Activated T-cell treated with anti-CD3 and anti-CD28 coated beads, Interleukin-2, amount 50 U/mL, for 4 hours (primary cell): Measurements from ENCODE around the gene KCNK7. TPM values are rescaled to one million over a fixed set of nuclear protein-coding genes. Genes with fewer than 3 reads are reported as not detected.

Source experiments
- ATAC-seq, 2 donors: fragments of 200-7000 bp; cut with Tn5 transposase; one replicate each; pipeline ENCODE4 v1.10.0; 2021
- DNase-seq: peaks from one replicate; pipeline ENCODE4 v3.0.0-alpha.2; 2020
- H3K27me3 Mint-ChIP-seq: one replicate; pipeline ENCODE4 v1.8.0; 2021; ENCODE audit warnings: low read depth, mixed read lengths
- H3K36me3 Mint-ChIP-seq: one replicate; pipeline ENCODE4 v1.8.0; 2022; ENCODE audit warnings: mixed read lengths; ENCODE audit not compliant: insufficient read depth
- H3K4me1 Mint-ChIP-seq: one replicate; pipeline ENCODE4 v1.8.0; 2021; ENCODE audit warnings: low read depth, mixed read lengths
- H3K4me3 Mint-ChIP-seq: one replicate; pipeline ENCODE4 v1.8.0; 2021; ENCODE audit warnings: mild to moderate bottlenecking, moderate library complexity, mixed read lengths
- H3K9me3 Mint-ChIP-seq: one replicate; pipeline ENCODE4 v1.8.0; 2021; ENCODE audit warnings: mixed read lengths
- total RNA-seq, 3 donors: library from RNA; stranded (reverse); gene quantifications; one replicate each; pipeline ENCODE4 v1.2.1, GENCODE V29; 2021

Gene KCNK7
- total RNA-seq, 3 donors from 2014 or later = 1.4 to 2.1 (median 1.4) TPM

- Mint-ChIP-seq H3K4me3 (no peak overlapping the region), H3K4me1 (peaks cover 34% of the 10 kb centered on the region), H3K9me3 (no peaks in the 10 kb centered on the region), H3K36me3 (peaks cover 22% of the 10 kb centered on the region), H3K27me3 (no peaks in the 10 kb centered on the region)
- DNase-seq (no peak), ATAC-seq (no peak)
Observed at GRCh38 chr11:65579291-65579690, 16.3 kb downstream of the KCNK7 start.

DNA sequence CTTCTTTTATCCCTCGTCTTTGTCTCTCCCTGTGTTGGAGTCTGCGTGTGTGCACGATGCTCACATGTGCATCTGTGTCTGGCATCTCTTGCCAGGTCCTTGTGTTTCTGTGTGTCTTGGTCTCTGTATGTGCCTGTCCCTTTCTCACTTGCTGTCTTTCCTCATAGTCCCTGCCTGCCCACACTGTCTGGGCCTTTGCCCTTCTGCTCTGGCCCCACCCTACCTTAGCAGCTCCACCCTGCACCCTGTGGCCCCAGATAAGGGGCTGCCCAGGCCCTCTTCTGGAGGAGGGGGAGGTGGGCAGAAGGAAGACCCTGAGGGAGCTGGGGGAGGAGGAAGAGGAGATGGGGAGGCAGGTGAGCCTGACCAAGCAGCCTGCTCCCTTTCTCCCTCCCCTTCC, 16.9 kb downstream of the KCNK7 start:
- Mint-ChIP-seq H3K4me1 (peaks cover 36% of the 10 kb centered on the region), H3K27me3 (no peaks in the 10 kb centered on the region), H3K36me3 (peaks cover 19% of the 10 kb centered on the region), H3K9me3 (no peaks in the 10 kb centered on the region), H3K4me3 (peak overlapping the region; percentile 51)
- ATAC-seq (no peak), DNase-seq (no peak)

DNA sequence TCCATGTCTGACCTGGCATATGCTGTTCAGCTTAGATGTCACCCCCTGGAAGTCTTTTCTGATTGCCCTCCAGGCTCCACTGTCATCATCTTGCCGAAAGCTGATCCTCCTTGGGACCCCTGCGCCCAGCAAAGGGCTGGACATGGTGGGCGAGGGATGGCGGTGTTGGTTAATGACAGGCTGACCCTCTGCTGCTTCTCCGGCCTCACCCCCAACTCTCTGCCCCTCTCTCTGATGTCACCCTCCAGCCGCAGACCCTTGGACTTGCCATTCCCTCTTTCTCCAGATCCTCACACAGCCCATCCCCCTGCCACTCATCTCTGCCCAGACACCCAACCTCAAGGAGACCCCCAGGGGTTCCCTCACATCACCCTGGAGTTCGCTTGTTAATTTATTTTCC, 17.5 kb downstream of the KCNK7 start:
- H3K27me3 Mint-ChIP-seq = no peaks in the 10 kb centered on the region
- H3K9me3 Mint-ChIP-seq = no peaks in the 10 kb centered on the region
- H3K36me3 Mint-ChIP-seq = peaks cover 19% of the 10 kb centered on the region
- H3K4me1 Mint-ChIP-seq = peaks cover 40% of the 10 kb centered on the region
- ATAC-seq = no peak
- H3K4me3 Mint-ChIP-seq = peak overlapping the region; percentile 85
- no peak for DNase-seq

DNA sequence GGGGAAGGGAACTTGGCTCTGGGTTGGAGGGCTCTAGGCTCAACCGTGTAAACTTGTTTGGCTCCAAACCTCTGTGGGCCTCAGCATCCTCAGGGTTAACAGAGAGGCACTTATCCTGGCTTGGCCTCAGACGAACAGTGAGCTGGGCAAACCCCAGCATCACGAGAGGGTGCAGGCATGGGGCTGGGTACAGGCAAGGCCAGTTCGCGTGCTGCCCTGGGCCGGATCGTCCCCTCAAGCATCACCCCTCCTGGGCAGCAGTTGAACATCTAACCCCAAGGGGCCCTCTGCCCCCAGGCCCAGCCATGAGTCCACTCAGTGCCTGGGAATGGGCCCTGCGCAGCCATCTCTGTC, 17.9 kb downstream of the KCNK7 start:
- H3K4me3 Mint-ChIP-seq = peak overlapping the region; percentile 85
- H3K27me3 Mint-ChIP-seq = no peaks in the 10 kb centered on the region
- peaks cover 15% of the 10 kb centered on the region for H3K36me3 Mint-ChIP-seq
- peaks cover 42% of the 10 kb centered on the region for H3K4me1 Mint-ChIP-seq
- DNase-seq (no peak), ATAC-seq (no peak)
- no peaks in the 10 kb centered on the region for H3K9me3 Mint-ChIP-seq

- Mint-ChIP-seq H3K27me3 (no peaks in the 10 kb centered on the region), H3K9me3 (no peaks in the 10 kb centered on the region), H3K36me3 (peaks cover 12% of the 10 kb centered on the region), H3K4me1 (peaks cover 44% of the 10 kb centered on the region), H3K4me3 (peak overlapping the region; percentile 85)
- ATAC-seq (peak; percentile 17 to 19), DNase-seq (peak; percentile 26)
Observed at GRCh38 chr11:65576867-65577755, 18.5 kb downstream of the KCNK7 start.

GRCh38 chr11:65576232-65576866, 19.3 kb downstream of the KCNK7 start:
- DNase-seq = no peak
- no peak for ATAC-seq
- Mint-ChIP-seq H3K27me3 (no peaks in the 10 kb centered on the region), H3K4me1 (peaks cover 52% of the 10 kb centered on the region), H3K9me3 (no peaks in the 10 kb centered on the region), H3K36me3 (peaks cover 16% of the 10 kb centered on the region), H3K4me3 (peak overlapping the region; percentile 85)

DNA sequence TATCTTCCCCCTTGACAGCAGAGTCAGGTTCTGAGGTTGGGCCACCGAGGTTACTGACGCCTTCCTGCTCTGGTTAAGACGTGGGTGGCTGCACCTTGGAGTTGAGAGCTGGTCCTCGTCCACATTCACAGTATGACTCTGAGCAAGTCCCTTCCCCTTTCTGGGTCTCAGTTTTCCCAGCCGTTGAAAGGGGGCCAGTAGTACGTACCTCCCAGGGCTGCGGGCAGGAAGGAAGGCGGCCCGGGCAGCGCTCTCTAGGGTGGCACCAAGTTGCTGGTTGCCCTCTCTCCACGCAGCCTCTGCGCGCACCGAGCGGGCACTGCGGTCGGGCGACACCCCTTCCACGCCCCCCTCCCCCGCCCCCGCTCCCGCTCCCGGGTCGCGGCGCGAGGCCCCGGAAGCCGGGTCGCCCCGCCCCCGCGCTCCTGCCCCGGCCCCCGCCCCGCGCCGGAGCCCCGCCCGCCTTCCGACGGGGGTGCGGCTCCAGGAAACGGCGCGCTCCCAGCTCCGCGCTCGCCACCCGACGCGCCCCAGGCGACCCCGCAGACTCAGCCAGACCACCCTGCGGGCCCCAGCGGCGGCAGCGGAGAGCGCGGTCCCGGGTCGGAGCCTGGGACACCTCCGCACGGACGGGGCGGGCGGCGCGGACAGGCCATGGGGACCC, 19.9 kb downstream of the KCNK7 start, which contains the start of gene EHBP1L1:
TSS of gene EHBP1L1 (plus strand) at position 486 of the 664 bp plus-strand sequence. CDS start 250 bp downstream, outside the sequence.
- DNase-seq (peak; percentile 70), ATAC-seq (peak; percentile 23 to 30)
- H3K9me3 Mint-ChIP-seq = no peaks in the 10 kb centered on the region
- H3K4me1 Mint-ChIP-seq = peaks cover 53% of the 10 kb centered on the region
- H3K36me3 Mint-ChIP-seq = peaks cover 17% of the 10 kb centered on the region
- no peaks in the 10 kb centered on the region for H3K27me3 Mint-ChIP-seq
- H3K4me3 Mint-ChIP-seq = peak within 1 kb of the TSS; percentile 89

- H3K36me3 Mint-ChIP-seq = peaks cover 17% of the 10 kb centered on the region
Observed at GRCh38 chr11:65574811-65575567, 20.6 kb downstream of the KCNK7 start.

GRCh38 chr11:65574109-65574810, 21.3 kb downstream of the KCNK7 start:
- H3K27me3 Mint-ChIP-seq = no peaks in the 10 kb centered on the region
- H3K4me3 Mint-ChIP-seq = peak overlapping the region; percentile 89
- ATAC-seq = peak; percentile 25 to 28
- peaks cover 58% of the 10 kb centered on the region for H3K4me1 Mint-ChIP-seq
- DNase-seq = peak; percentile 81
- no peaks in the 10 kb centered on the region for H3K9me3 Mint-ChIP-seq
- peaks cover 13% of the 10 kb centered on the region for H3K36me3 Mint-ChIP-seq

More at GRCh38 chr11:65574811-65575567, 20.6 kb downstream of the KCNK7 start:
- peaks cover 56% of the 10 kb centered on the region for H3K4me1 Mint-ChIP-seq
- DNase-seq = no peak
- no peaks in the 10 kb centered on the region for H3K9me3 Mint-ChIP-seq
- ATAC-seq = peak; percentile 1 to 2
- H3K4me3 Mint-ChIP-seq = peak overlapping the region; percentile 89
- no peaks in the 10 kb centered on the region for H3K27me3 Mint-ChIP-seq

GRCh38 chr11:65573391-65574079, 22.1 kb downstream of the KCNK7 start:
- no peaks in the 10 kb centered on the region for H3K27me3 Mint-ChIP-seq
- no peak for DNase-seq
- no peak for ATAC-seq
- H3K4me3 Mint-ChIP-seq = peak overlapping the region; percentile 85
- H3K4me1 Mint-ChIP-seq = peaks cover 63% of the 10 kb centered on the region
- peaks cover 11% of the 10 kb centered on the region for H3K36me3 Mint-ChIP-seq
- H3K9me3 Mint-ChIP-seq = no peaks in the 10 kb centered on the region

DNA sequence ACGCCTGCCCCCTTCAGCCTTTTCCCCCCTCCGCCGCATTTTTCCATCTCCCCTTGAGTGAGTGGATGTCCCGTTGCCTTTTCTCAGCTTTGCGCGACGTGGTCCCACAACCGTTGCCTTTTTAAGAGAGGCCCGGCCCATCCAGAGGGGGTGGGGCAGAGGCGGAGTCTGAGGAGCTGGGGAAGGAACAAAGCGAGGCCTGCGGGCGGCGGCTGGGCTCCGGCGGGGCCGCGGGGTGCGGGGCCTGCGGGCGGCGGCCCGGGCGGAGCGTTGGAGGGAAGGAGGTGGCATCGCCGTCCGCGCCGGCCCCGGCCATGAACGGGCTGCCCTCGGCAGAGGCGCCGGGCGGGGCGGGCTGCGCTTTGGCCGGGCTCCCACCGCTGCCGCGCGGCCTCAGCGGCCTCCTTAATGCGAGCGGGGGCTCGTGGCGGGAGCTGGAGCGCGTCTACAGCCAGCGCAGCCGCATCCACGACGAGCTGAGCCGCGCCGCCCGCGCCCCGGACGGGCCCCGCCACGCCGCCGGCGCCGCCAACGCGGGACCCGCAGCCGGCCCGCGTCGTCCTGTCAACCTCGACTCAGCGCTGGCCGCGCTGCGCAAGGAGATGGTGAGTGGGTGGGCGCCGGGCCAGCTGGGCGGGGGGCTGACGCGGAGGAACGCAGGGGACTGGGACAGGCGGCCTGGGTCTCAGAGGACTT, 23.1 kb downstream of the KCNK7 start, which contains the start of gene FAM89B:
TSS of gene FAM89B (plus strand) at position 183 of the 696 bp plus-strand sequence. CDS start at position 315, 132 bp downstream.
- no peaks in the 10 kb centered on the region for H3K27me3 Mint-ChIP-seq

GRCh38 chr11:65571940-65572339, 23.7 kb downstream of the KCNK7 start:
- DNase-seq (no peak), ATAC-seq (no peak)
- Mint-ChIP-seq H3K9me3 (no peaks in the 10 kb centered on the region), H3K36me3 (peaks cover 14% of the 10 kb centered on the region), H3K4me1 (peaks cover 61% of the 10 kb centered on the region), H3K27me3 (no peaks in the 10 kb centered on the region), H3K4me3 (peak overlapping the region; percentile 99)

More for the DNA sequence above, 23.1 kb downstream of the KCNK7 start, which contains the start of gene FAM89B:
- DNase-seq (peak; percentile 86), ATAC-seq (peak in 1 of 2 donors; percentile 6)
- peaks cover 61% of the 10 kb centered on the region for H3K4me1 Mint-ChIP-seq
- H3K9me3 Mint-ChIP-seq = no peaks in the 10 kb centered on the region
- peaks cover 14% of the 10 kb centered on the region for H3K36me3 Mint-ChIP-seq
- H3K4me3 Mint-ChIP-seq = peak within 1 kb of the TSS; percentile 99
